Breast epithelium (tissue), 4 donors: ENCODE measurements around the gene CCDC102A. TPM values are rescaled to one million over a fixed set of nuclear protein-coding genes. Genes with fewer than 3 reads are reported as not detected.
A peak's percentile ranks its signal among the peaks of the same experiment; 100 is the strongest.

Experiments
- DNase-seq, 2 donors: peaks; one replicate each; pipeline ENCODE4 v3.0.0-alpha.2; 2019; ENCODE audit warnings: low spot score in 2 of 2
- H3K27ac ChIP-seq, 2 donors: fragments of 200-600 bp; sonication (generic) in 1 of 2; one replicate each; pipeline ENCODE4 v1.5.1; 2016 to 2019; ENCODE audit warnings: mild to moderate bottlenecking in 1 of 2
- H3K27me3 ChIP-seq, 2 donors: fragments of 200-600 bp; sonication (generic) in 1 of 2; one replicate each; pipeline versions ENCODE4 v1.5.1 to v1.6.0; 2017 to 2019; ENCODE audit warnings: control low read depth in 1 of 2, mild to moderate bottlenecking in 1 of 2
- H3K36me3 ChIP-seq: fragments of 200-600 bp; one replicate; pipeline ENCODE4 v1.5.1; 2019
- H3K4me1 ChIP-seq, 2 donors: fragments of 200-600 bp; sonication (generic); one replicate each; pipeline ENCODE4 v1.5.1; 2016 to 2019; ENCODE audit warnings: control low read depth in 1 of 2
- H3K4me3 ChIP-seq, 3 donors: fragments of 200-600 bp; sonication (generic); 1 replicate in 2 of 3; 2 replicates in 1 of 3; pipeline ENCODE4 v1.5.1; 2016 to 2019; ENCODE audit warnings: mild to moderate bottlenecking in 3 of 3, moderate library complexity in 2 of 3
- H3K9me3 ChIP-seq, 2 donors: fragments of 200-600 bp; sonication (generic) in 1 of 2; one replicate each; pipeline ENCODE4 v1.5.1; 2016 to 2019; ENCODE audit warnings: control low read depth in 1 of 2
- POLR2A ChIP-seq: fragments of 450-650 bp; IDR thresholded peaks from one replicate; pipeline ENCODE4 v1.6.1; 2016; ENCODE audit warnings: antibody characterized with exemption, mild to moderate bottlenecking, moderate library complexity
- POLR2AphosphoS5 ChIP-seq, 3 donors: sonication (generic); formaldehyde crosslinking; IDR thresholded peaks; one replicate each; pipeline ENCODE4 v1.6.1; 2017; ENCODE audit warnings: antibody characterized with exemption in 3 of 3
- intact Hi-C: fragments of 100-400 bp; cut with DNase I; formaldehyde crosslinking; loops from one replicate; pipeline ENCODE4 v1.15.1; 2023; ENCODE audit warnings: low total_unique reads
- total RNA-seq, 3 donors: library from RNA; depleted of rRNA; stranded (reverse); fragments of >200 nt; gene quantifications; one replicate each; pipeline ENCODE4 v1.1.0, GENCODE V29; 2016
- TF ChIP-seq, protein P1 (sequence below), 3 donors: fragments of 450-650 bp; IDR thresholded peaks; one replicate each; pipeline ENCODE4 v1.5.1; 2016 to 2017; ENCODE audit warnings: antibody characterized with exemption in 3 of 3, mild to moderate bottlenecking in 3 of 3, moderate library complexity in 3 of 3

The CCDC102A gene
- total RNA-seq, 3 donors from 2014 or later, result 6.7 to 15.1 (median 12.1) TPM

- Histone ChIP-seq H3K27me3 (no peaks in the 10 kb centered on the region), H3K27ac (no peak overlapping the region), H3K4me1 (no peaks in the 10 kb centered on the region), H3K9me3 (no peaks in the 10 kb centered on the region), H3K36me3 (no peaks in the 10 kb centered on the region), H3K4me3 (no peak overlapping the region)
- TF ChIP-seq, protein P1, sequence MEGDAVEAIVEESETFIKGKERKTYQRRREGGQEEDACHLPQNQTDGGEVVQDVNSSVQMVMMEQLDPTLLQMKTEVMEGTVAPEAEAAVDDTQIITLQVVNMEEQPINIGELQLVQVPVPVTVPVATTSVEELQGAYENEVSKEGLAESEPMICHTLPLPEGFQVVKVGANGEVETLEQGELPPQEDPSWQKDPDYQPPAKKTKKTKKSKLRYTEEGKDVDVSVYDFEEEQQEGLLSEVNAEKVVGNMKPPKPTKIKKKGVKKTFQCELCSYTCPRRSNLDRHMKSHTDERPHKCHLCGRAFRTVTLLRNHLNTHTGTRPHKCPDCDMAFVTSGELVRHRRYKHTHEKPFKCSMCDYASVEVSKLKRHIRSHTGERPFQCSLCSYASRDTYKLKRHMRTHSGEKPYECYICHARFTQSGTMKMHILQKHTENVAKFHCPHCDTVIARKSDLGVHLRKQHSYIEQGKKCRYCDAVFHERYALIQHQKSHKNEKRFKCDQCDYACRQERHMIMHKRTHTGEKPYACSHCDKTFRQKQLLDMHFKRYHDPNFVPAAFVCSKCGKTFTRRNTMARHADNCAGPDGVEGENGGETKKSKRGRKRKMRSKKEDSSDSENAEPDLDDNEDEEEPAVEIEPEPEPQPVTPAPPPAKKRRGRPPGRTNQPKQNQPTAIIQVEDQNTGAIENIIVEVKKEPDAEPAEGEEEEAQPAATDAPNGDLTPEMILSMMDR (IDR thresholded peaks at IDR 0.05), result no peak
- TF ChIP-seq POLR2A (no peak), POLR2AphosphoS5 (IDR thresholded peaks at IDR 0.05) (no peak)
- no peak for DNase-seq
- intact Hi-C loops, result no loop called here
Observed at GRCh38 chr16:57568173-57568678, 31.9 kb upstream of the CCDC102A start.

DNA sequence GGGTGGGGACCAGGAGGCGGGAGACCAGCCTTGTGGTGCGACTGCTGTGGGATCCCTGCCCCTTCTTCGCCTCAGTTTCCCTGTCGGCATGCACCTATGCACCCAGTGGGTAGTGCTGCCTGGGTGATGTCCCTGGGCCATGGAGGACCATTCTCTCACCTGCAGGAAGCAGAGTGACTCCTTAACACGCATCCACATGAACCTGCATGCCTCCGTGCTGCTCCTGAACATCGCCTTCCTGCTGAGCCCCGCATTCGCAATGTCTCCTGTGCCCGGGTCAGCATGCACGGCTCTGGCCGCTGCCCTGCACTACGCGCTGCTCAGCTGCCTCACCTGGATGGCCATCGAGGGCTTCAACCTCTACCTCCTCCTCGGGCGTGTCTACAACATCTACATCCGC is 31.3 kb upstream of the CCDC102A start:
- no peaks in the 10 kb centered on the region for H3K27me3 ChIP-seq
- H3K4me1 ChIP-seq, result no peaks in the 10 kb centered on the region
- H3K4me3 ChIP-seq, result no peak overlapping the region
- H3K27ac ChIP-seq, result no peak overlapping the region
- no peaks in the 10 kb centered on the region for H3K9me3 ChIP-seq
- intact Hi-C loops, result loop anchor here (1.0 kb wide), 1 partner anchor 19 kb away; no protein-coding TSS in a partner anchor
- H3K36me3 ChIP-seq, result no peaks in the 10 kb centered on the region
- no peak for TF ChIP-seq POLR2AphosphoS5 (IDR thresholded peaks at IDR 0.05)
- TF ChIP-seq, protein P1 (IDR thresholded peaks at IDR 0.05), result no peak
- TF ChIP-seq POLR2A, result no peak
- peak in 1 of 2 donors; percentile 7 for DNase-seq

DNA sequence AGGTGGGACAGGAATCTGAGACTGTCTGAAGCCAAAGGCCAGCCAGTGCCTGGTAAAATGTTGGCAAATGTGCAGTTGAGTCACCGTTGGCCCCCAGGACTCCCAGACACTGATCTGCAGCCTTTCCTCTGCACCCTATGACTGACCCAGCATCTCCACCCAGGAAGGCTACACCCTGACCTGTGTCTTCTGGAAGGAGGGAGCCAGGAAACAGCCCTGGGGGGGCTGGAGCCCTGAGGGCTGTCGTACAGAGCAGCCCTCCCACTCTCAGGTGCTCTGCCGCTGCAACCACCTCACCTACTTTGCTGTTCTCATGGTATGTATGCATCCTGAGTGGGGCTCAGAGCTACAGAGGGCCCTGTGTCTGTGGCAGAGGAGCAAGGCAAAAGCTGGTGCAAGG is 30.1 kb upstream of the CCDC102A start:
- no peak overlapping the region for H3K27ac ChIP-seq
- H3K27me3 ChIP-seq, result no peaks in the 10 kb centered on the region
- no peak overlapping the region for H3K4me3 ChIP-seq
- DNase-seq, result peak in 1 of 2 donors; percentile 12
- intact Hi-C loops, result no loop called here
- no peaks in the 10 kb centered on the region for H3K36me3 ChIP-seq
- H3K4me1 ChIP-seq, result no peaks in the 10 kb centered on the region
- TF ChIP-seq POLR2A (no peak), POLR2AphosphoS5 (IDR thresholded peaks at IDR 0.05) (no peak)
- TF ChIP-seq, protein P1 (IDR thresholded peaks at IDR 0.05), result no peak
- H3K9me3 ChIP-seq, result peaks cover 7 to 8% of the 10 kb centered on the region in 2 donors

GRCh38 chr16:57565461-57565860 is 29.1 kb upstream of the CCDC102A start:
- no peaks in the 10 kb centered on the region for H3K4me1 ChIP-seq
- no peak overlapping the region for H3K27ac ChIP-seq
- peaks cover 8 to 14% of the 10 kb centered on the region in 2 donors for H3K9me3 ChIP-seq
- H3K4me3 ChIP-seq, result no peak overlapping the region
- H3K27me3 ChIP-seq, result no peaks in the 10 kb centered on the region
- no peaks in the 10 kb centered on the region for H3K36me3 ChIP-seq
- TF ChIP-seq POLR2AphosphoS5 (IDR thresholded peaks at IDR 0.05) (no peak), POLR2A (no peak)
- TF ChIP-seq, protein P1 (IDR thresholded peaks at IDR 0.05), result no peak
- intact Hi-C loops, result no loop called here
- DNase-seq, result peak in 1 of 2 donors; percentile 9

DNA sequence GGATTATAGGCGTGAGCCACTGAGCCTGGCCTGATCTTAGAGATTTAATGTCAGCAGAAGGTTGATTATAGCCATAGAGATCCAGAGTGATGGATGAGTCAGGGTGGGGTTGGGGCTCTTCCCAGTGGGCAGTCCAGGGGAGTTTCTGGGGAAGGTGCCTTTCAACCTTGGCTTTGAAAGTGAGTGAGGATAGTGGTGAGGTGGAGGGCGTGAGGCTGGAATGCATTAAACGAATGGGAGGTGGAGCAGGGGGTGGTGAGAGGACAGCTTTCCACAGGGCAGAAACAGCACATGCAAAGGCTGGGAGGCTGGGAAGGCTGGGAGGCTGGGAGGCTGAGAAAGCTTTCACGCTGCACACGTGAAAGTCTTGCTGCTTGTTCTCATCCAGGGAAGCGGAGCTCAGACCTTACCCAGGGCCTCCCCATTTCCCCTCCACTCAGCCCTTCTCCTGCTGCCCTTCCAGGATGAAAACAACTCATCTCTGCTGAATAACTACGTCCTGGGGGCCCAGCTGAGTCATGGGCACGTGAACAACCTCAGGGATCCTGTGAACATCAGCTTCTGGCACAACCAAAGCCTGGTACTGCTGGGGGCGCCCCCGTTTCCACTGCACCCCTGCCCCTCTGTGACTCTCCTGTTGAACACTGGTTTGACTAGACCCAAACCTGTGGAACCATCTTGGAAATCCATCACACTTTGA is 28.4 kb upstream of the CCDC102A start:
- Histone ChIP-seq H3K27ac (no peak overlapping the region), H3K36me3 (no peaks in the 10 kb centered on the region), H3K9me3 (peaks cover 8 to 19% of the 10 kb centered on the region in 2 donors), H3K27me3 (no peaks in the 10 kb centered on the region), H3K4me1 (no peaks in the 10 kb centered on the region), H3K4me3 (no peak overlapping the region)
- intact Hi-C loops, result no loop called here
- DNase-seq, result peak in 1 of 2 donors; percentile 10
- TF ChIP-seq POLR2A (no peak), POLR2AphosphoS5 (IDR thresholded peaks at IDR 0.05) (no peak)
- TF ChIP-seq, protein P1 (IDR thresholded peaks at IDR 0.05), result no peak
